ENCODE data around the gene CLDND2. TPM values are rescaled to one million over a fixed set of nuclear protein-coding genes. Genes with fewer than 3 reads are reported as not detected.

CLDND2 gene
- total RNA-seq, 2 experiments from 2014 or later: 0.60 to 0.84 TPM

- peak overlapping the region; percentile 45 for H3K4me3 ChIP-seq (ENCODE audit: low read length)
- peak overlapping the region in 1 of 2 donors; percentile 62 for H3K27ac ChIP-seq (ENCODE audit: low read depth in 1 of 2, low read length in 2 of 2)
- ATAC-seq (ENCODE audit: poor library complexity) (no peak), DNase-seq (no peak)
- ChIA-PET POLR2A (no interaction called here), CTCF (no interaction called here)
- no peak for TF ChIP-seq CTCF (IDR thresholded peaks at IDR 0.05)
- peaks cover 84% of the 10 kb centered on the region for H3K4me1 ChIP-seq (ENCODE audit: insufficient read depth, low read length)
- H3K36me3 Mint-ChIP-seq (ENCODE audit: low read depth): peaks cover 8% of the 10 kb centered on the region
- intact Hi-C loops (cut with DNase I, micrococcal nuclease): no loop called here
- peak overlapping the region; percentile 65 for H3K4me3 Mint-ChIP-seq
- no peaks in the 10 kb centered on the region for H3K27me3 Mint-ChIP-seq
- peaks cover 0 to 7% of the 10 kb centered on the region in 2 experiments for H3K9me3 ChIP-seq (ENCODE audit: control insufficient read depth in 1 of 2, insufficient read depth in 1 of 2, low read length in 2 of 2)
- H3K36me3 ChIP-seq (ENCODE audit: insufficient read depth, low read length): no peaks in the 10 kb centered on the region
- no peaks in the 10 kb centered on the region for H3K27me3 ChIP-seq (ENCODE audit: control insufficient read depth in 1 of 2, insufficient read depth in 2 of 2, low read length in 2 of 2)
- H3K27ac Mint-ChIP-seq: peak overlapping the region; percentile 9
- no peaks in the 10 kb centered on the region for H3K9me3 Mint-ChIP-seq
- H3K4me1 Mint-ChIP-seq (ENCODE audit: low read depth): peaks cover 79% of the 10 kb centered on the region
Observed at GRCh38 chr19:51371186-51371690, 2.4 kb upstream of the CLDND2 start.

DNA sequence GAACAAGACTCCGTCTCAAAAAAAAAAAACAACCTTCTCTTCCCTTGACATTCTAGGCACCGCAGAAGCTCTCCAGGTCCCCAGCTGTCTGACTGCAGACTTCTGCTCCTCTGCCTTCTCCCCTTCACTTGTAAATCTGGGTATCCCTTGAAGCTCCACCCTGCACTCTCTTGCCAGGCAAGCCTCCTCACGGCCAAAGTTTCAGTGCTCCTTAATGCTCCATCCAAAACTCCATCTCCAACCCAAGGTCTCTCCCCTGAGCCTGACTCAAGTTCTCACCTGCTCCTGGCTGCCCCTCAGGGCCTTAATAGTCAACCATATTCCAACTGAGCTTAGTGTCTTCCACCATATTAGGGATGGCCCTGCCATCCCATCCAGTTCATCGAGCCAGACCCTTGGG, 1.4 kb upstream of the CLDND2 start:
- peak overlapping the region; percentile 45 for H3K4me3 ChIP-seq (ENCODE audit: low read length)
- Mint-ChIP-seq H3K27me3 (no peaks in the 10 kb centered on the region), H3K9me3 (no peaks in the 10 kb centered on the region), H3K36me3 (ENCODE audit: low read depth) (peaks cover 12% of the 10 kb centered on the region), H3K4me3 (peak overlapping the region; percentile 65), H3K4me1 (ENCODE audit: low read depth) (peaks cover 77% of the 10 kb centered on the region), H3K27ac (peak overlapping the region; percentile 60)
- peaks cover 0 to 7% of the 10 kb centered on the region in 2 experiments for H3K9me3 ChIP-seq (ENCODE audit: control insufficient read depth in 1 of 2, insufficient read depth in 1 of 2, low read length in 2 of 2)
- no peaks in the 10 kb centered on the region for H3K36me3 ChIP-seq (ENCODE audit: insufficient read depth, low read length)
- no peak for DNase-seq
- TF ChIP-seq CTCF (IDR thresholded peaks at IDR 0.05): no peak
- no peak for ATAC-seq (ENCODE audit: poor library complexity)
- no peaks in the 10 kb centered on the region for H3K27me3 ChIP-seq (ENCODE audit: control insufficient read depth in 1 of 2, insufficient read depth in 2 of 2, low read length in 2 of 2)
- peaks cover 83% of the 10 kb centered on the region for H3K4me1 ChIP-seq (ENCODE audit: insufficient read depth, low read length)
- no peak overlapping the region for H3K27ac ChIP-seq (ENCODE audit: low read depth in 1 of 2, low read length in 2 of 2)
- intact Hi-C loops (cut with DNase I, micrococcal nuclease): no loop called here
- CTCF ChIA-PET: interaction anchor here (0.8 to 1.2 kb wide), 2 partner anchors 24 to 51 kb away, joined by 3 read pairs; no protein-coding TSS in a partner anchor
- POLR2A ChIA-PET: no interaction called here

DNA sequence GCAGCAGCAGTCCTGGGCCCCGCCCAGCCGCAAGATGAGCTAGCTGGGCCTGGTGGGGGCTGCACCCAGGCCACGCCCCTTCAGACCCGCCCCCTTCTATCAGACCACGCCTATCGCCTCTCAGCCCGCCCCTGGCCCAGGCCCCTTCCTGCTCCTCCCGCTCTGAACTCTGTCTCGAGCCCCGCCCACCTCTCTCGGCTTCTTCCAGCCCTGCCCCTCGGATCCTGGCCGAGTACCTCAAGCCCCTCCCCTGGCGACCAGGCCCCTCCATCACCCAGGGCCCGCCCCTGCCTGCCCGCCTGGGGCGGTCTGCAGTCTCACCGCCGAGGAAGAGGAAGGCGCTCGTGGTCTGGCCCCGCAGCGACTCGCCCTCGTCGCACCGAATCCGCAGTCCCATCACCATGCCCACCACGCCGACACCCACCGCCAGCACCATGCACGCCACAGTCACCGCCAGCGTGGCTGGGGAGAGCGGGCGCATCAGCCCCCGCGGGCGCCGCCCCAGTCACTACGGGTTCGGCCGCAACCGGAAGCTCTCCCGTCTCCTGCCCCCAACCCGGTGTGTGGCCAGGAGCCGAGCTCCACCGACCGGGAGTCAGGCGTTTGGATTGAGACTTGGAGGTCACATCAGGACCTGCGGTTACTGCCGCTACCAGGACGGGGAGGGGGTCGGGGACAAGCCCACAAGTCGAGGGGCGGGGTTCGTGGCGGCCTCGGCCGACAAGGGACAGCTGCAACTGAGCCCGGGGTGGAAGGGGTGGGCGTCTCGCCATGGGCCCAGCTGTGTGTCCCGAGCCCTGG, 1.0 kb downstream of the CLDND2 start:
- H3K4me1 Mint-ChIP-seq (ENCODE audit: low read depth): peaks cover 74% of the 10 kb centered on the region
- ATAC-seq (ENCODE audit: poor library complexity): peak; percentile 78
- Histone ChIP-seq H3K27me3 (ENCODE audit: control insufficient read depth in 1 of 2, insufficient read depth in 2 of 2, low read length in 2 of 2) (no peaks in the 10 kb centered on the region), H3K4me3 (ENCODE audit: low read length) (peak overlapping the region; percentile 90), H3K4me1 (ENCODE audit: insufficient read depth, low read length) (peaks cover 80% of the 10 kb centered on the region), H3K9me3 (ENCODE audit: control insufficient read depth in 1 of 2, insufficient read depth in 1 of 2, low read length in 2 of 2) (no peaks in the 10 kb centered on the region), H3K36me3 (ENCODE audit: insufficient read depth, low read length) (no peaks in the 10 kb centered on the region), H3K27ac (ENCODE audit: low read depth in 1 of 2, low read length in 2 of 2) (peak overlapping the region; percentile 65 to 73)
- H3K27me3 Mint-ChIP-seq: no peaks in the 10 kb centered on the region
- intact Hi-C loops (cut with DNase I, micrococcal nuclease): loop anchor here (1.0 to 10.0 kb wide), 3 partner anchors 27 to 227 kb away; no protein-coding TSS in a partner anchor
- peak overlapping the region; percentile 84 for H3K27ac Mint-ChIP-seq
- no peaks in the 10 kb centered on the region for H3K9me3 Mint-ChIP-seq
- POLR2A ChIA-PET: interaction anchor here (0.7 to 2.0 kb wide), 2 partner anchors 26 to 27 kb away, joined by 4 to 9 read pairs; no protein-coding TSS in a partner anchor
- CTCF ChIA-PET: no interaction called here
- peak overlapping the region; percentile 96 for H3K4me3 Mint-ChIP-seq
- H3K36me3 Mint-ChIP-seq (ENCODE audit: low read depth): peaks cover 12% of the 10 kb centered on the region
- TF ChIP-seq CTCF (IDR thresholded peaks at IDR 0.05): no peak
- DNase-seq: peak; percentile 87 to 98 (median 94)
